Sigmoid colon (tissue), 4 donors: Measurements from ENCODE around the gene HEXD.

Experiments used
- POLR2A ChIP-seq, 2 donors: fragments of 450-650 bp; IDR thresholded peaks; one replicate each; pipeline ENCODE4 v1.6.1; 2016; ENCODE audit warnings: antibody characterized with exemption in 2 of 2, mild to moderate bottlenecking in 2 of 2, moderate library complexity in 2 of 2
- POLR2AphosphoS5 ChIP-seq, 4 donors: sonication (generic); formaldehyde crosslinking; IDR thresholded peaks; one replicate each; pipeline ENCODE4 v1.6.1; 2017; ENCODE audit warnings: antibody characterized with exemption in 4 of 4
- TF ChIP-seq, protein P1 (sequence below), 4 experiments: fragments of 450-650 bp in 3 of 4; fragments of 200-600 bp in 1 of 4; IDR thresholded peaks; one replicate each; pipeline ENCODE4 v1.5.1; 2016 to 2019; ENCODE audit warnings: antibody characterized with exemption in 4 of 4, mild to moderate bottlenecking in 3 of 4, moderate library complexity in 2 of 4

GRCh38 chr17:82419540-82419939 lies 1.4 kb downstream of the HEXD start:
- TF ChIP-seq, protein P1, sequence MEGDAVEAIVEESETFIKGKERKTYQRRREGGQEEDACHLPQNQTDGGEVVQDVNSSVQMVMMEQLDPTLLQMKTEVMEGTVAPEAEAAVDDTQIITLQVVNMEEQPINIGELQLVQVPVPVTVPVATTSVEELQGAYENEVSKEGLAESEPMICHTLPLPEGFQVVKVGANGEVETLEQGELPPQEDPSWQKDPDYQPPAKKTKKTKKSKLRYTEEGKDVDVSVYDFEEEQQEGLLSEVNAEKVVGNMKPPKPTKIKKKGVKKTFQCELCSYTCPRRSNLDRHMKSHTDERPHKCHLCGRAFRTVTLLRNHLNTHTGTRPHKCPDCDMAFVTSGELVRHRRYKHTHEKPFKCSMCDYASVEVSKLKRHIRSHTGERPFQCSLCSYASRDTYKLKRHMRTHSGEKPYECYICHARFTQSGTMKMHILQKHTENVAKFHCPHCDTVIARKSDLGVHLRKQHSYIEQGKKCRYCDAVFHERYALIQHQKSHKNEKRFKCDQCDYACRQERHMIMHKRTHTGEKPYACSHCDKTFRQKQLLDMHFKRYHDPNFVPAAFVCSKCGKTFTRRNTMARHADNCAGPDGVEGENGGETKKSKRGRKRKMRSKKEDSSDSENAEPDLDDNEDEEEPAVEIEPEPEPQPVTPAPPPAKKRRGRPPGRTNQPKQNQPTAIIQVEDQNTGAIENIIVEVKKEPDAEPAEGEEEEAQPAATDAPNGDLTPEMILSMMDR (IDR thresholded peaks at IDR 0.05), result no peak
- no peak for TF ChIP-seq POLR2AphosphoS5 (IDR thresholded peaks at IDR 0.05)
- no peak for TF ChIP-seq POLR2A (IDR thresholded peaks at IDR 0.05)
